DND-41 (cell line): ENCODE measurements around the gene ARHGEF3.

Source experiments
- CTCF ChIP-seq: IDR thresholded peaks from 2 replicates; pipeline ENCODE4 v1.5.1; 2012; ENCODE audit warnings: borderline replicate concordance, low read length, moderate library complexity, mild to moderate bottlenecking; ENCODE audit not compliant: poor library complexity, severe bottlenecking; ENCODE audit errors: extremely low read depth
- EZH2 ChIP-seq: IDR thresholded peaks from 3 replicates; pipeline ENCODE4 v1.6.1; 2012; ENCODE audit warnings: borderline replicate concordance, low read depth, mild to moderate bottlenecking, moderate library complexity, low read length, inconsistent platforms; ENCODE audit not compliant: severe bottlenecking

GRCh38 chr3:56758539-56758981 is 43.2 kb downstream of the ARHGEF3 start:
- TF ChIP-seq CTCF (no peak), EZH2 (no peak)
